Mesodermal cell (in vitro differentiated cells): ENCODE results near the gene NECTIN2.
"Not testable (repeated sequence)": the region's sequence is repeated elsewhere in the genome, so short reads cannot be mapped to it uniquely, and the experiment has no call there.

Experiments used
- H3K27ac ChIP-seq: 2 replicates; pipeline ENCODE4 v1.7.0; 2013; ENCODE audit warnings: mild to moderate bottlenecking, low read depth, low read length, moderate library complexity; ENCODE audit not compliant: severe bottlenecking
- H3K36me3 ChIP-seq: 2 replicates; pipeline ENCODE4 v1.7.1; 2013; ENCODE audit warnings: mild to moderate bottlenecking, low read length, moderate library complexity; ENCODE audit not compliant: control insufficient read depth, insufficient read depth
- H3K4me1 ChIP-seq: one replicate; pipeline ENCODE4 v1.7.1; 2013; ENCODE audit warnings: mild to moderate bottlenecking, low read length; ENCODE audit not compliant: insufficient read depth, control insufficient read depth, poor library complexity, severe bottlenecking
- H3K4me3 ChIP-seq: 2 replicates; pipeline ENCODE4 v1.7.0; 2013; ENCODE audit warnings: low read length, control low read depth, mild to moderate bottlenecking; ENCODE audit not compliant: insufficient read depth, poor library complexity, severe bottlenecking; ENCODE audit errors: extremely low read depth
- H3K9me3 ChIP-seq: 2 replicates; pipeline ENCODE4 v1.7.1; 2013; ENCODE audit warnings: mild to moderate bottlenecking, low read length, moderate library complexity; ENCODE audit not compliant: control insufficient read depth
- WGBS, 2 experiments: methylation state at CpG; one replicate each; pipeline ENCODE4 v1.1.5; 2013; ENCODE audit warnings: missing lambda C conversion rate in 2 of 2; ENCODE audit not compliant: insufficient coverage in 2 of 2; 5-methylcytosine and 5-hydroxymethylcytosine counted together

Gene NECTIN2

GRCh38 chr19:44874317-44874716 lies 28.2 kb downstream of the NECTIN2 start:
- peaks cover 59% of the 10 kb centered on the region for H3K4me1 ChIP-seq
- peak overlapping the region; percentile 95 for H3K27ac ChIP-seq
- H3K4me3 ChIP-seq: no peak overlapping the region
- no peaks in the 10 kb centered on the region for H3K9me3 ChIP-seq
- H3K36me3 ChIP-seq: peaks cover 95% of the 10 kb centered on the region
- WGBS, 2 experiments: 97 to 98% methylated on average over 8 to 14 of the region's 16 CpGs

- Histone ChIP-seq H3K4me3 (no peak overlapping the region), H3K27ac (peak overlapping the region; percentile 95), H3K9me3 (no peaks in the 10 kb centered on the region), H3K4me1 (peaks cover 66% of the 10 kb centered on the region), H3K36me3 (peaks cover 89% of the 10 kb centered on the region)
- 82 to 87% methylated on average over 17 to 18 of the region's 22 CpGs for WGBS, 2 experiments
These were observed 29.8 kb downstream of the NECTIN2 start for GRCh38 chr19:44875666-44876451.

DNA sequence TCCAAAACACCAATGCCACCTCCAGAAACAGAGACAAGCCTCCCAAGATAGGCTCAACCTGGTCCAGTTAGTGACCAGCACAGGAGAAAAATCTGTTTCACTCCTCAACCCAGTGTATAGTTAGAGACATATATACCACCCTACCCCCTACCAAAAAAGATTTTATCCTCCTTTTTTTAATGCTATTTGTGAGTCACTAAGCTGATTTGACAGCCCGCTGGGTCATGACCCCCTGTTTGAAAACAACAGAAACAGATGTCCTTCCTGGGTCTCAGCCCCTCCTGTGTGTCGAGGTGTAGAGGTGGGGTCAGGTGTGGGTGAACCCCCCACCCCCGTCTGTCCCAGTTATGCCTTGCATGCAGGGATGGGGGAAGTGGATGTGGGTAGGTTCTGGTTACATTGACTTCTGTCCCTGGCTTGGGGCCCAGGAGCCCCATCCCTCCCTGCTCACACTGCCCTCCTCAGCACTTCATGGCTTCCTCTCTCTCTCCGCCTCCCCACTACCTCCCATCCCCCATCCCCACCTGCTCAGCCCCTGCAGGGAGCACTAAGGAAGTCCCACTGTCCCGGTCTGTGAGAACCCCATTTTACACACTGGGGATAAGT lies 30.9 kb downstream of the NECTIN2 start:
- Histone ChIP-seq H3K9me3 (no peaks in the 10 kb centered on the region), H3K36me3 (peaks cover 89% of the 10 kb centered on the region), H3K4me1 (peaks cover 78% of the 10 kb centered on the region), H3K27ac (no peak overlapping the region), H3K4me3 (no peak overlapping the region)
- 85 to 100% methylated on average over 1 to 3 of the region's 5 CpGs for WGBS, 2 experiments

DNA sequence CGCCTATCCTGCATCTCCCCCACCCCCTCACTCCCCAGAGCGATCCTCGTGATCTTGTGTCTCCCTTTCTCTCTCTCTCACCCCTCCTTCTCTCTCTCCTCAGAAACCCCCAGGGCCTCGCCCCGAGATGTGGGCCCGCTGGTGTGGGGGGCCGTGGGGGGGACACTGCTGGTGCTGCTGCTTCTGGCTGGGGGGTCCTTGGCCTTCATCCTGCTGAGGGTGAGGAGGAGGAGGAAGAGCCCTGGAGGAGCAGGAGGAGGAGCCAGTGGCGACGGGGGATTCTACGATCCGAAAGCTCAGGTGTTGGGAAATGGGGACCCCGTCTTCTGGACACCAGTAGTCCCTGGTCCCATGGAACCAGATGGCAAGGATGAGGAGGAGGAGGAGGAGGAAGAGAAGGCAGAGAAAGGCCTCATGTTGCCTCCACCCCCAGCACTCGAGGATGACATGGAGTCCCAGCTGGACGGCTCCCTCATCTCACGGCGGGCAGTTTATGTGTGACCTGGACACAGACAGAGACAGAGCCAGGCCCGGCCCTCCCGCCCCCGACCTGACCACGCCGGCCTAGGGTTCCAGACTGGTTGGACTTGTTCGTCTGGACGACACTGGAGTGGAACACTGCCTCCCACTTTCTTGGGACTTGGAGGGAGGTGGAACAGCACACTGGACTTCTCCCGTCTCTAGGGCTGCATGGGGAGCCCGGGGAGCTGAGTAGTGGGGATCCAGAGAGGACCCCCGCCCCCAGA lies 32.2 kb downstream of the NECTIN2 start:
- 96% methylated on average over 12 to 14 of the region's 26 CpGs for WGBS, 2 experiments
- H3K36me3 ChIP-seq: peaks cover 88% of the 10 kb centered on the region

DNA sequence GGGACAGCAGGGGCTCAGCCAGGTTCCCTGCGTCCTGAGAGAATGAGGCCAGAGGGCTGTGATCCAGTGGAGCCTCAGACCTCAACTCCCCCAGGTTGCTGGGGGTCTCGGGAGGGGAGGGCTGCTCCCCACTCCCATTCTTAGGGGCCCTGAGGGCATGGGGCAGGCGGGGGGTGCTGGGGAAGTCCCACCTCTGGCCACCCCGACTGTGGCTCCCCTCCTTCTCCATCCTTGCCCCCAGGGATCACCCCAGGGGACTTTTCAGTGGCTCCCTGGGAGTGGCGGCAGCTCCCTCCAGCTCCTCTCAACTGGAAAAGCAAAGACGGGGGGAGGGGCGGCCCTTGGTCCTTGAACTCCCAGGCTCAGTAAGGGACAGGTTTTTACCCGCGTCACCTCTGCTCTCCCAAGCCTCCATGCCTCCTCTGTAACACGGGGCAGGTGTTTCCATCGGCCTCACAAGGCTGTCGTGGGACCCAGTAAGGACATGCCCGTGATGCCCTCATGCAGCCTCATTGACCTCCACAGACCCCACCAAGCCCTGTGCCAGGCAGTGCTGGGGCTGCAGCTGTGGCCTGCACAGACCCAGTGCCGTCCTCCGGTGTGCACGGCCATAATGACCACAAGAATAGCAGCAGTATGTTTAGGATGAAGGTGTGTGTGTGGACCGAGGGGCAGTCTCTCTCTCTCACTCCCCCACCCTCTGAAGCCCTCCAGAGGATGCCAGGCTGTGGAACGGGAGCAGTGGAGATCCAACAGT lies 33.4 kb downstream of the NECTIN2 start:
- Histone ChIP-seq H3K9me3 (no peaks in the 10 kb centered on the region), H3K27ac (peak overlapping the region; percentile 49), H3K4me3 (no peak overlapping the region), H3K4me1 (peaks cover 74% of the 10 kb centered on the region), H3K36me3 (peaks cover 88% of the 10 kb centered on the region)
- WGBS, 2 experiments: 94 to 95% methylated on average over 9 to 14 of the region's 18 CpGs

More for the DNA sequence above, 32.2 kb downstream of the NECTIN2 start:
- no peaks in the 10 kb centered on the region for H3K9me3 ChIP-seq
- peaks cover 79% of the 10 kb centered on the region for H3K4me1 ChIP-seq
- H3K27ac ChIP-seq: no peak overlapping the region
- H3K4me3 ChIP-seq: no peak overlapping the region

DNA sequence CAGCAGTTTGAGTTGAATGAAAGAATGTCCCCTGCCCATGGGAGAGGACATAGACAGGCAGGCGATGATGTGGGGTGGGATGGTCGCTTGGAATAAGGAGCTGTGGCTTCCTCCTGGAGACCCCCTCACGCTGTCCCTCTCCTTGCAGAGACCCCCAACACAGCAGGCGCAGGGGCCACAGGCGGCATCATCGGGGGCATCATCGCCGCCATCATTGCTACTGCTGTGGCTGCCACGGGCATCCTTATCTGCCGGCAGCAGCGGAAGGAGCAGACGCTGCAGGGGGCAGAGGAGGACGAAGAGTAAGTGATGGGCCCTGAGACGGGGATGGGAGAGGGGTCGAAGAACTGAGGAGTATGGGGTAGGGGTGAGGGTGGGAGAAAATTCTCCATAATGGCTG lies 36.0 kb downstream of the NECTIN2 start:
- no peak overlapping the region for H3K27ac ChIP-seq
- no peaks in the 10 kb centered on the region for H3K9me3 ChIP-seq
- peaks cover 50% of the 10 kb centered on the region for H3K4me1 ChIP-seq
- 95% methylated on average over 8 to 13 of the region's 15 CpGs for WGBS, 2 experiments
- no peak overlapping the region for H3K4me3 ChIP-seq
- peaks cover 90% of the 10 kb centered on the region for H3K36me3 ChIP-seq

DNA sequence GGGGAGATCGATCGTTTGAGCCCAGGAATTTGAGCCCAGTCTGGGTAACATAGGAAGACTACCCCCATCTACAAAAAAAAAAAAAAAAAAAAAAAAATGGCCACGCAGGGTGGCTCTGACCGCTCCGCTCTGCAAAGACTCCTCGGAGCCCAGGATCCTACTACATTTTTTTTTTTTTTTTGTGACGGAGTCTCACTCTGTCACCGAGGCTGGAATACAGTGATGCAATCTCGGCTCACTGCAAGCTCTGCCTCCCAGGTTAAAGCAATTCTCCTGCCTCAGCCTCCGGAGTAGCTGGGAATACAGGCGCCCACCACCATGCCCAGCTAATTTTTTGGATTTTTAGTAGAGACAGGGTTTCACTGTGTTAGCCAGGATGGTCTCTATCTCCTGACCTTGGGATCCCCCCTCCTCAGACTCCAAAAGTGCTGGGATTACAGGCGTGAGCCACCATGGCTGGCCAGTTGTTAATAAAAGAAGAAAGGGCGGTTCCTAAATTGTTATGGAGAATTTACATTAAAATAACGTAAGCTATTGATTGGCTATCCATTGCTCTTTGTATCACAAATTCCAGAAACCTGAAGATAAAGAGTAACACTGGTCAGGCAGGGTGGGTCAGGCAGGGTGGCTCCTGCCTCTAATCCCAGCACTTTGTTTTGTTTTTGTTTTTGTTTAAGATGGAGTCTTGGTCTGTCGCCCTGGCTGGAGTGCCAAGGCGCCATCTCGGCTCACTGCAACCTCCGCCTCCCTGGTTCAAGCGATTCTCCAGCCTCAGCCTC lies 36.7 kb downstream of the NECTIN2 start:
- H3K9me3 ChIP-seq, H3K27ac ChIP-seq, H3K4me3 ChIP-seq: not testable (repeated sequence)
- peaks cover 90% of the 10 kb centered on the region for H3K36me3 ChIP-seq
- H3K4me1 ChIP-seq: peaks cover 44% of the 10 kb centered on the region
- 95 to 97% methylated on average over 9 to 15 of the region's 19 CpGs for WGBS, 2 experiments

DNA sequence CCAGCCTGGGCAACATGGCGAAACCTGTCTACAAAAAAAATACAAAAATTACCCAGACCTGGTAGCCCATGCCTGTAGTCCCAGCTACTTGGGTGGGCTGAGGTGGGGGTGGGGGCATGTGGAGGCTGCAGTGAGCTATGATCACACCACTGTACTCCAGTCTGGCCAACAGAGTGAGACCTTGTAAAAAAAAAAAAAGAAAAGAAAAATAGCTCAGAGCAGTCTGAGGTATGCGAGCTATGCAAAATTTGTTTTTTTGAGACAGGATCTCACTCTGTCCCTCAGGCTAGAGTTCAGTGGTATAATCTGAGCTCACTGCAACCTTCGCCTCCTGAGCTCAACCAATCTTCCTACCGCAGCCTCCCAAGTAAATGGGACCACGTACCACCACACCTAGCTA lies 37.8 kb downstream of the NECTIN2 start:
- Histone ChIP-seq H3K36me3 (peaks cover 89% of the 10 kb centered on the region), H3K4me3 (no peak overlapping the region), H3K9me3 (no peaks in the 10 kb centered on the region), H3K27ac (peak overlapping the region; percentile 5), H3K4me1 (peaks cover 34% of the 10 kb centered on the region)
- 80 to 100% methylated on average over 1 of the region's 5 CpGs for WGBS, 2 experiments

- Histone ChIP-seq H3K4me3 (no peak overlapping the region), H3K36me3 (peaks cover 86% of the 10 kb centered on the region), H3K9me3 (no peaks in the 10 kb centered on the region), H3K27ac (peak overlapping the region; percentile 5), H3K4me1 (peaks cover 28% of the 10 kb centered on the region)
- 93 to 100% methylated on average over 2 of the region's 4 CpGs for WGBS, 2 experiments
These were observed 38.5 kb downstream of the NECTIN2 start for GRCh38 chr19:44884566-44884965.

DNA sequence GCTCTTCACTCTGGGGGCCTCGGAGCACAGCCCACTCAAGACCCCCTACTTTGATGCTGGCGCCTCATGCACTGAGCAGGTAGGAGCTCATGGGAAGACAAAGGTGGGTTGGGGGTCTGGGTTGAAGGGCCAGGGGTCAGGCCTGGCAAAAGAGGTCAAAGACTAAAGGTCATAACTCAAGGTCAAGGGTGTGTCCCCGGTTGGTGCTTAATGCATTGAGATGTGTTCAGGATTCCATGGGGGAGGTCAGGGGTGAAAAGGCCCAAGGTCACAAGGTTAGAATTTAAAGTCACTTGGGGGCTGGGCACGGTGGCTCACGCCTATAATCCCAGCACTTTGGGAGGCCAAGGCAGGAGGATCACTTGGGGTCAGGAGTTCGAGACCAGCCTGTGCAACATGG lies 40.0 kb downstream of the NECTIN2 start:
- H3K27ac ChIP-seq: no peak overlapping the region
- H3K36me3 ChIP-seq: peaks cover 79% of the 10 kb centered on the region
- H3K4me1 ChIP-seq: peaks cover 20% of the 10 kb centered on the region
- no peak overlapping the region for H3K4me3 ChIP-seq
- H3K9me3 ChIP-seq: no peaks in the 10 kb centered on the region
- 79 to 85% methylated on average over 5 to 6 of the region's 6 CpGs for WGBS, 2 experiments
